GM18502 (cell line): Measurements from ENCODE around the gene GABRB2.
"Not testable (repeated sequence)": the region's sequence is repeated elsewhere in the genome, so short reads cannot be mapped to it uniquely, and the experiment has no call there.

ENCODE experiments used
- ATAC-seq: cut with Tn5 transposase; IDR thresholded peaks from one replicate; pipeline ENCODE4 v1.9.1; 2021; ENCODE audit warnings: mild to moderate bottlenecking; ENCODE audit not compliant: unreplicated experiment, poor library complexity

The GABRB2 gene

DNA sequence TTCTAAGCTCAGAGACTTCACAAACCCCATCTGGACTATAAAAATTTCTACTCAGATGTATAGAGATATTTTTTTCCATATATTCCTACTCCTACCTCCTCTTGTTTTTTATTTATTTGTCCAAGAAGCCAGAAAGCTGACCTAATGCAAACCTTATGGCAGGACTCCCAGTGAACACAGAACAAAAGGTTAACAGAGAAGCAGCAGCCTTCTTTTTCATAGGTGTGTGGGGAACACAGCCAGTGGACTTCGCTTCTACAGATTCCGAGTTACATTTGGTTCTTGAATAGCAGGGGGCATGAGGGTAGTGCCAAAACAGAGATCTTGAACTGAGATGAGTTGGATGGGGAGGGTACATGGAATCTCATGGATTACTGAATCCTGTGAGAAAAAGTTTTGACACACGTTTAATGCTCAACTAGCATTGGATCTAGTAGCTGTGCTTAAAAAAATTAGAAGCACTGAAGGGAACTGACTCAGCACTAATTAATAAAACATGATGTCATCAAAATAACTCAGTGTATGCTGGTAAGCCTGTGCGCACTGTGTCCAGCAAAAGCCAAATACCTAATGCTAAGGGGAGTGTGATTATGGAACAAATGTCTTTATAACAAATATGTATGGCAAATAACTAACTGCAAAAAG, 240.1 kb downstream of the GABRB2 start:
- no peak for ATAC-seq

DNA sequence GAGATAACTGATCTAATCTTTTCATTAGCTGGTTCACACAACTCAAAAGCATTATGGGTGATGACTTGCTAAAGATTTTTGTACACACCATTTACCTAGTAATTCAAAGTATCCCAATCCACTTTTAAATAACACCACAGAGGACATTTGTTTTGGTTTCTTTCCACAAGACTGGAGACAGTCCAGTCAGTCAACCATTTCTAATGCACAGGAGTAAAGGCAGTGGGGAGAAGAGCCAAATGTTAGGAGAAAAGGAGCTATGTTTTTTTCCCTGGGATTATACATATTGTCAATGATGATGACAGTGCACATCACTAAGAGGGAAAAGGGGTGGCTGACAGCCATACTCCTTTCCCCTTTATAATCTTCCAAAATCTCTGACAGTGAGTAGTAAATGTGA, 240.9 kb downstream of the GABRB2 start:
- no peak for ATAC-seq

DNA sequence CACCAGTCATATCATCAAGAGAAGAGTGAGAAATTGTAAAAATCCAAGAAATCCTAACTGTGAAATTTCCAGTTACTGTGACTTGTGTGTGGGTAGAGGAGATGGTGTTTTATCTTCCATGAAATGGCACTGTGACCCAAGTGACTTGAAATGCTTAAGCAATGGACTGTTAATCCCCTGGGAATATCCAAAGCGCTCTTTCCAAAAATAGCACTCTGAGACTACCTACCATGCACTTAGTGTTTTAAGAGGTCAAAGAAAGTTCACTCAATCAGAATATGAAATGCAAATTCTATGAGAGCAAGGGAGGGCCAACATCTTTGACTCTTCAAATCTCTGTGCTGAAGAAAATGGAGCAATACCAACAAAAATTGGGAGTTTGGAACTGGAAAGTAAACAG, 244.0 kb downstream of the GABRB2 start:
- no peak for ATAC-seq

DNA sequence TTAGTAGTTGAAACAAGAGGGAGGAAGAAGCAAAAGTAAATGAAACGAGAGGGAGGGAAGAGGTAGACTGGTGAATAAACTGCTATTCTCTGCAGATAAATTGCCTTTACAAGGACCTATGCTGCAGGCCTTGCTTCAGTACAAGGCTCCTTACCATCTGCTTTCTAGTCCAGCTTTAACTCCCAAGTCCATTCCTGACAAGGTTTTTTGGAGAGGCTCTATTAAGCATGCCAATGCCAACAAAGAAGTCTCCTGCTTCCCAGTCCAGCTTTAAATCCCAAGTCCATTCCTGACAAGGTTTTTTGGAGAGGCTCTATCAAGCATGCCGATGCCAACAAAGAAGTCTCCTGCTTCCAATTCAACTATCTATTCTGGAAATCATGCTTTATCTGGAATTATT, 244.9 kb downstream of the GABRB2 start:
- ATAC-seq: no peak

DNA sequence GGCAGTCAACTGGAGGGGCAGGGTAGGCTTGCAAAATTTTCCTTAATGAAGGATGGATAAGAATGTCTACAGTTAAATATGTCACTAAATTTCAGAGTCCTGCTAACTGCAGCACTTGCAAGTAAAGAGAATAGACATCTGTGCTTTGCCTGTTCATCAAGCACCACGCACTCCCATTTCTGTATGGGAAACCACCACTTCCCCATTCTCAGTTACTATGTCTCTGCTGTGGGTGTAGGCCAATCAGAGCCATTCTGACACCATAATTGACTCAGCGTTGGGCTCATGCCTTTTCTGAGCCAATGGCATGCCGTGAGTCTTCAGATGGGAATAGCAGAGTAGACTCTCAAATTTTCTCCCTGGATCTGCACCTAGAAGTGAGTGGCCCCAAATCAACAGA, 247.5 kb downstream of the GABRB2 start:
- peak; percentile 97 for ATAC-seq

DNA sequence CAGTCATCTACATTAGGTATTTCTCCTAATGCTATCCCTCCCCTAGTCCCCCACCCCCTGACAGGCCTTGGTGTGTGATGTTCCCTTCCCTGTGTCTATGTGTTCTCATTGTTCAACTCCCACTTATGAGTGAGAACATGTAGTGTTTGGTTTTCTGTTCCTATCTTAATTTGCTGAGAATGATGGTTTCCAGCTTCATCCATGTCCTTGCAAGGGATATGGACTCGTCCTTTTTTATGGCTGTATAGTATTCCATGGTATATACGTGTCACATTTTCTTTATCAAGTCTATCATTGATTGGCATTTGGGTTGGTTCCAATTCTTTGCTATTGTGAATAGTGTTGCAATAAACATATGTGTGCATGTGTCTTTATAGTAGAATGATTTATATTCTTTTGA, 249.1 kb downstream of the GABRB2 start:
- not testable (repeated sequence) for ATAC-seq

DNA sequence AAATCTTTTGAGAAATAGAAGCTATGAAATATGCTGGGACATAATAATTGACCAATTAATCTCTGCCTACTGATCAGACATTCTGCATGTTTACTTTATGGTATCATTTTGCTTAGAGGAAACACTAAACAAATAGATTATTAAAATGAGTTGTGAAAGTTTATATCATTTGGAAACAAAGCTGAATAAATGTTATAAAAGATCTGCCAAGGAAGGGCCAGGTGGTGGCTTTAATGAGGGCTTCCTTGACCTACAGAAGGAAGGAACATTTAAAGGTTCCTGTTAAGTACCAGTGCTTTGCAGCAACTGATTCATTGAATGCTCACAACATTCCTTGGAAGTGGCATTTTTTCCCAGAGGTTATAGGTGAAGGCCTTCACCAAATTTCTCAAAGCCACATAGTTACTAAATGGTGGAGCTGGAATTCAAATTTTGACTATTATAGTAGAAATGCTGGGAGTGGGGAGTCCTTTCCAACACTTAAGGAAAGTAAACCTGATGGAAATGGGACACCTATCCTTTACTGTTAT, 250.7 kb downstream of the GABRB2 start:
- ATAC-seq: no peak

DNA sequence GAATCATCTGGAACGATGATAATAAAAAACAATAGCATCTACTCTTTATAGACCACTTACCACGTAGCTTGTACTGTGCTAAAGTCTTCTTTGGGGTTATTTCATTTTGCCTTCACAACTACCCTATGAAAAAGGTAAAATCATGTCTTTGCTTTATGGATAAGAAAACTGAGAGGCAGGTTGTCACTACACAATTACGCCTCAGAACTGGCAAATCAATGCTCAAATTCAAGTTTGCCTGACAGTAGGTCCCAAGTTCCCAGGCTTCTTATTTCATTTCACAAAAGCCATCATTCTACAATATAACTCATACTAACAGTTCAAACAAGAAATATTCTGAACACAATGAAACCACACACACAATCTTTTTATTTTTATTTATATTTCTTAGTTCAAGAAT, 258.5 kb downstream of the GABRB2 start:
- no peak for ATAC-seq

DNA sequence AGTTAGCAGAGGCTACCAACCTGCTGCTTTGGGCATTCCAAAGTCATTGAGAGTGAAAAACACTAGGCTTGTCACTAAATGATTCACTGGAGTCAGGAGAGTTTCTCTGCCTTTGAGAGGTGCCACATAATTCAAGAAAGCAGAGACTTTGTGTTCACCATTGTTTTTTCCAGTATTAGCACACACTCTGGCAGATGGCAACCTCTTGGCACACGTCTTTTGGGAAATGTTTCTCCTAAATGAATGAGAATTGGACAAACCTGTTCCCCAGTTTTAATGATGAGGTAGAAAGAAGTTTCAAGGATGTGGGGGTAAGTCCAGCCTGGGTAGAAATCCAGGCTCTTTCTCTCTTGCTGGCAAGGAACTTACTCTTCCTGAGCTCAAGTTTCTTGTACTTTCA, 259.1 kb downstream of the GABRB2 start:
- no peak for ATAC-seq

DNA sequence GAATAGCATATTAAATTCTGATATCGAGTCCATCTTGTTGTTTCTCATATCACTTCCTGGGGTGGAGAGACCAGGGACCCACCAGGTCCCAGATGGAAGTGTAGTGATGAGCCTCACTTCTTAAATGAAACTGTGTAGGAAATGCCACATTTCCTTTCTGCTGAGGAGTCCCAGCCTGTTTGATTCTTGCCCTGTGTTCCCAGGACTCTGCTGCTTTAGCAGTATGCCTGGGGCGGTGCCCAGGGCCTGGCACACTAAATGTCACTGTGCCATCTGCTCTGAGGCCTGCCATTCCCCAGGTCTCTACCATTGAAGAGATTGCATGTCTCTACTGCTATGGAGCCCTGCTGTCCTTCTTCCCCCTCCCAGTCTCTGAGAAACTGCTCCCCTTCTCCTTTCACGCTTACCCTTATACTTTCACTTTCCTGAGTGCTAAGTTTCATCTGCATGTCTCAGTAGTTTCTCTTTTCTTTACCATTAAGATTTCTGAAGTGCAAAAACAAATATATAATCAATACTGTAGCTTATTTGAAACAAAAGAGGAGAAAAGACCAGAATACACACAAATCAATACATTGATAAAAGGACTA, 260.4 kb downstream of the GABRB2 start:
- peak; percentile 96 for ATAC-seq

DNA sequence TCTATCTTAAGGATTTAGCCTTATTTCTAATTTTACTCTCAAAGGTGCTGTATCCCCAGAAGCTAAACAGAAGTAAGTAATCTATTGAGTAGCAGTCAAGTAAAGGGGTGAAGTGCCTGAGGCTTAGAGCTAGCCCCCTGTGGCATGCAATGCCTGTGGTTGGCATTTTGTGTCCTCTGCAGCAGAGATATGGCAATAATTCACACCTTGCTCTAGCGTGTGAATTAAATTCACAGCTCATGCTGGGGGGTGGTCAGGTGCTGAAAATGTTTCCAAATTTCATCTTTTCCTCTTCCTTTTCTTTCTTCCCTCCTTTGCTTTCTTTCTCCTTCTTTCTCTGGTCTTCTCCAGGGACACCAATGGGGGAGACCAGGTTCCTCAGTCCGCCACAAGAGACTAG, 262.1 kb downstream of the GABRB2 start:
- no peak for ATAC-seq

DNA sequence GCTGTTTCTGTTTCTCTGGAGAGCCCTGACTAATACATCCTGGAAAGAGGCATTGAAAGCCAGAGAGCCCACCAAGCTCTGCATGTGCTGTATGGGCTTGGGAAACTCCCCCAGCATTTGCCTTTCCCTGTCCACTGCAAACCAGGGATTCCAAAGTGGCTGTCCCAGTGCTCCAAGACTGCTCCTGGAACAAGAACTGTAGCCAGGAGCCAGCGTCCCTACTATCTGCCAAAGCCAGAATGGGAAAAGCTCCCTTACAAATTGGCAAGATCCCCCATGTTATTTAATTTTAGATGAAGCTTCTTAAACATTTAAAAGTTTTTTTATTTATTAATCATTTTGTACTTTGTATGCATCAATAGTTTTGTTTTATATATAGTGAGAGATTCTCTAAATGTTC, 263.2 kb downstream of the GABRB2 start:
- ATAC-seq: no peak

DNA sequence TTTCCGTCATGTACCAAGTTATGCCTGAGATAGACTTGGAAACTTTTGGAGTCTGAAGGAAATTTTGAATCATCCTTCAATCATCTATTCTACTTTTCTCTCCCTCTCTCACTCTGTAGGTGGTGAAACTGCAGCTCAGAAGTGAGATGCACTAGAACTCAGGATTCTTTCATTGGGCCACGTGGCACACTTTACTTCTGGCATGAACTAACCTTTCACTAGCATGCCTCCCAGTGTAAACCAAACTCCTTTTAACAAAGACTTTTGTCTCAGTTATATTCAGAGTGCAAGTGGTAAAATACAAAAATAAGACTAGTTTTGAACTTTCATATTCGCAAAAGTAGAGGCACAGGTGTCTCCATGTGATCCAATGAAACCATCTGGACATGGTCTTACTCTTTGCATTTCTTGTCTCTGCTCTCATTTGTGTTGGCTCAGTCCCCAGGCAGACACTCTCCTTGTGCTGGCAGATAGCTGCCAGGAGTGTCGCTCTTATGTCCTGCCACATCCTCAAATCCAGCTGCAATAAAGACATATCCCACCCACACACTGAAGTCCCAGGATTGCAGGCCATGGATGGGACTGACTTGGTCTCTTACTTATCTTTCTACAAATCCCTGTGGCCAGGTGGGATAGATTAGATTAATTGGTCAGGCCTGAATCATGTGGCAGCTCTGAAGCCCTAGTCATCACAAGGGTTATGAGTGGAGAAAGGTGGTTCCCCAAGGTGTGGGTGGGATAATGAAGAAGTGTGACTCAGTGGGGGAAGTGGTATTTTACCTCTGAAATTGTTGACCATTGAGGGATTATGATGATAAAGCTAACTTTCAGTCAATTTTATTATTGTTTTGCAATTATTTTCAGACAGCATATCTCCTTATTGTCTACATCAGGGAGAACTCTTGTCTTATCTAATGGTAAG, 267.5 kb downstream of the GABRB2 start:
- peak; percentile 83 for ATAC-seq

DNA sequence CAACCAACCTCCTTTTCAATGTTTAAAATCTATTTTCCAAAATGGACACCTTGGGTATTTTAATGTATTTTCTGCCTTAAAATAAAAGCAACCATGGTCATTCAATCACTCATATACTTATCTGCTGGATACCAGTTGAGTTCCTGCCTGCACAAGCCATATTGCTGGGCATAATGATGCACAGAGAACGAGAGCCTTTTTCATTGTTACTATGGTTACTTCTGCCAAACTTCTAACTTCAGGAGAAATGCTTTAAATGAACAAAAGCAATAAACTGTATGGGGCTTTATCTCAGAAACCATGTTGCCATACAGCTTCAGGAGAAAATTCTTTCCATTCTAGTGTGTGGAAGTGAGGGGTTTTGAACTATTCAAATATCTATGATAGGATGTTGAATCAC, 269.5 kb downstream of the GABRB2 start:
- ATAC-seq: no peak

DNA sequence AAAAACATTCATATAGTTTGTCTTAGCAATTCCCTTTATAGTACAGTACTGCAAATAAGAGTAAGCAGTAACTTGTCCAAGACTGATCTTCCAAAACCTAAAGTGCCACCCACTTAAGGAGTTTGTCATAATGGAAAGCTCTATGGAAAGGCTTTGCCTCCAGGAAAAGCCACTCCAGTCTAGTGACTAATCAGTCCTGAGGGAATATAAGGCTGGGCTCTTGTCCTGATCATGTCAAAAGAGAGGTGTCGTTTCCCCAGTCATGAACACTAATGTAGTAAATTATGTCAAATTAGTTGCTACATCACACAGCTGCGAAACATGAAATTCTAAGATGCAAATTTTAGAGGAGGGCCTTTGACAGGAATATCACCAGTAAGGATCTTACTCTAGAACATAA, 271.6 kb downstream of the GABRB2 start:
- ATAC-seq: no peak

DNA sequence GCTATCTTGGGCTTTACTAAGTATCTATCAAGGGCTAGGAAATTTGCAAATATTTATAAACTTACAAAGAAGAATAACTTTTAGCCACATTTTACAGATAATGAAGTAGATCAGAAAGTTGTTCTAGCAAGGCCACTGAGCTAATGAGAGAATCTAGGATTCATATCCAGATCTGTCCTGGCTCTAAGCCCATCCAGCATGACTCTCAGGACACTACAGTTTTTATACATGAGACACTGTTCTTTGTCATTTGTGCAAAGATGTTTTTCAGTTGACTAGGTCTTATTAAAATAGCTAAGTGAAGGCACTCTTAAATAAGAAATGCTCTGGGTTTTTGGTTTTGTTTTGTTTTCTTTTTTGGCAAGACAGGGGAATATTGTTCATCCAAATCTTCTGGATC, 273.1 kb downstream of the GABRB2 start:
- ATAC-seq: no peak

DNA sequence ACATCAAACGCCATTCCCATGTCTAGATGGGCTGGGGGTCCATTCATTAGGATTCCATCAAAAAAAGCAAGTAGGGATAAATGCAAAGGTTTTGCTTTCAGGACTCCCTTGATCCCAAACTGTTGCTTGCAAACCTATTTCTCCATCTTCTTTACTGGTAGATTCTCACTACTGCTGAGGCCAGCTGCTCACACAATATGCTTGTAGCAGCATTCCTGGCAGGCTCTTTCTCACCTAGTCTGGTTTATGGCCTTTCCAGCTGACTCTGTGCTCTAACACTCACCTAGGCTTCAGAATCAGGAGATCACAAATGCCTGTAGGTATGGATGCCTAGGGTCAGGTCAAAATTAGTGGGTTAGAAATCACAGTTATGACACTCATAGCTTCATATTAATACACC, 274.7 kb downstream of the GABRB2 start:
- no peak for ATAC-seq

DNA sequence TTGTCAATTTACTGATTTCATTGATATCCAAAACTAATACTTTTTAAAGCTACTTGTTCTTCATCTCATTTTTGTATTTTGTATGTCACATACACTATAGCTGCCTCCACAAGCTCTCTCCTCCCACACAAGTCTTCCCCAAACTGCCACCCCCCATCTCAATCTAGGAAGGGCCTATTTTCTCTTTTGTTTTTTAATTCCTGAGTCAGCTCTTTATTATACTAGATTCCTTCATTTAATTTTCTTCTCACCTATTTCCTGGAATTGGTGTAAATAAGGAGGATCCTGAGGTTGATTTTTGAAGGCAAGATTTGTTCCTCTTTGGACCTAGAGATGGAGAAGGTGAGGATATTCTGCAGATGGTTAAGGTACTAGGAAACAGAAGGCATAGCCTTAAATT, 277.4 kb downstream of the GABRB2 start:
- ATAC-seq: no peak

DNA sequence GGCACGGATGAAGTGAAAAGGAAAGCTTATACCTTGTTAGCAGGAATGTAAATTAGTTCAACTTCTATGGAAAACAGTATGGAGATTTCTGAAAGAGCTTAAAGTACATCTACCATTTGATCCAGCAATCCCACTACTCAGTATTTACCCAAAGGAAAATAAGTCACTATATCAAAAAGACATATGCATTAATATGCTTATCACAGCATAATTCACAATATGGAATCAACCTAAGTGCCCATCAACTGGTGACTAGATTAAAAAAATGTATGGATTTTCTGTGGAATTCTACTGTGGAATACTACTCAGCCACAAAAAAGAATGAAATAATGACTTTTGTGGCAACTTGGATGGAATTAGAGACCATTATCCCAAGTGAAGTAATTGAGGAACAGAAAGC, 279.6 kb downstream of the GABRB2 start:
- no peak for ATAC-seq

DNA sequence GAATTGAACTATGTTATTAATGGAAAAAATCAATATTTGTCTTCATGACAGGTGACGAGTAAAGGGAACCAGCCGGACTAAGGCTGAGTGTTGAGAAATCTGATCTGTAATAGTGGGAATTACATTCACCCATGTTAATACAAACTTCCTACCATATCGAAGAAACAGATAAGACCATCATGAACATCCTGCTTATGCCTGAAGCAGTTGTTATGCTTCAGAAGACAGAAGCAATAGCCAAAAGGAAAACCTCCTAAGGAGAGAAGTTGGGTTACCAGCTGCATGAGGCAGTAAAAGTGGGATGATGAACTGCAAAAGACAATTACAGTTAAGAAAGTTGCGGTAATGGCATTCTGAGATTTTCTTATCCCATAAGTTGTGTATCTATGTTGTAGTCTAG, 281.5 kb downstream of the GABRB2 start:
- ATAC-seq: no peak

DNA sequence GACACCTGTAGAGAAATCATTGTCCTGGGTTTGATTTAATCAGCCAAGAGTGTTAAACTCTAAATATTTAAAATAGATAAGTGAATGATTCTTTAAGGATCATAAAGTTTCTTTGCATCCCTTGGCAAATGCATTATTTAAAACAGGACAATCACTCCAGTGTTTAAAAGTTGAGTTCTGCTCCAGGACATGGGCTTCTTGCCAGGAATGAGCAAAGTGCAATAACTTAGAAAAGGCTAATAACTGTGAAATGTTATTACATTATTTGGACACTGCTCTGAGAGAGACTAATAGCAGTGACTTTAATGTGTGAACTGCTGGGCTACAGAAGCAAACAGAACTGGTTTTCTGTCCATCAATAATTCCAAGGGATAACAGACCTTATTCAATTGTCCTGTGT, 283.3 kb downstream of the GABRB2 start:
- ATAC-seq: no peak
